Measurements from ENCODE around the gene SRSF1.

SRSF1 gene

GRCh38 chr17:57953705-57954396 lies 53.2 kb downstream of the SRSF1 start:
- Mint-ChIP-seq H3K27ac (no peak overlapping the region), H3K36me3 (no peaks in the 10 kb centered on the region), H3K4me1 (peaks cover 66% of the 10 kb centered on the region), H3K9me3 (no peaks in the 10 kb centered on the region), H3K27me3 (peaks cover 77% of the 10 kb centered on the region), H3K4me3 (peak overlapping the region; percentile 60)
- no peak for ATAC-seq

Data from stimulated activated memory B cell treated with anti-CD40 and anti-IgM and Interleukin-4, amounts not matched to agents 10 μg/mL and 1 μg/mL and 100 μg/mL, for 72 hours (primary cell).